ENCODE results near the gene EXOC4.
"Not testable (repeated sequence)": the region's sequence is repeated elsewhere in the genome, so short reads cannot be mapped to it uniquely, and the experiment has no call there.

EXOC4 gene

GRCh38 chr7:133275446-133276095 lies 22.7 kb downstream of the EXOC4 start:
- DNase-seq (ENCODE audit: low spot score), result peak; percentile 33

- not testable (repeated sequence) for DNase-seq (ENCODE audit: low spot score)
Observed at GRCh38 chr7:133278975-133279374, 26.1 kb downstream of the EXOC4 start.

GRCh38 chr7:133282094-133282493 lies 29.2 kb downstream of the EXOC4 start:
- no peak for DNase-seq (ENCODE audit: low spot score)

- DNase-seq (ENCODE audit: low spot score), result no peak
Observed at GRCh38 chr7:133284092-133284491, 31.2 kb downstream of the EXOC4 start.

DNA sequence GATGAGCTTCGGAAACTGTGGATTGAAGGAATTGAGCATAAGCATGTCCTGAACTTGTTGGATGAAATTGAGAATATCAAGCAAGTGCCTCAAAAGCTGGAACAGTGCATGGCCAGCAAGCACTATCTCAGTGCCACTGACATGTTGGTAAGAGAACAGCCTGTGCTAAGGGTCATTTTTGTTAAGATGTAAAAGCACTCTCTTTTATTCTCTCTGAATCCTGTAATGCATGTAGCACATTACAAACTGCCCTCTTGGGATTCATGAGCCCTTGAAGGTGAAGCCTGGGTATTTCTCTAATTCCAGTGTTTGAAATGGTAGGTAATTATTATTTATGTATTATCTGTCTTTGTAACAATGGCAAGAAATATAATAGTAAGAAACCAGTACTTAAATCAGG lies 36.1 kb downstream of the EXOC4 start:
- no peak for DNase-seq (ENCODE audit: low spot score)

- DNase-seq (ENCODE audit: low spot score), result no peak
Observed at GRCh38 chr7:133290041-133290440, 37.2 kb downstream of the EXOC4 start.

- no peak for DNase-seq (ENCODE audit: low spot score)
Observed at GRCh38 chr7:133290676-133291333, 37.9 kb downstream of the EXOC4 start.

DNA sequence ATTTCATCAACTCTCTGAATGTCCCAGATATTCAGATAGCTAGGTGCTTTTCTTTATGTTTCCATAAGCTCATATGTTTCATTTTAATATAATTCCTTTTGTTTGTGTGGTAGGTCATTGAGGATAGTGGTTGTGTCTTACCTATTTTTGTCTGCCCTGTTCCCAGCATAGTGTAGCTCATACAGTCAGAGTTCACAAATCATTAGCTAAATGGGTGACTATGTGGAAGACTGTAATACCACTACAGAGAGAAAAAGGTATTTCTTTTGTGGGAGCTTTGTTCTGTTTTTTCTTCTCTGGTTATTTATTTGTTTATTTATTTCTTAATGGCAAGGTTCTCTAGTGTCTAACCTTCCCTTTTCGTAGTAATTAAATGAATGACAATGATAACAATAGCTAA lies 39.8 kb downstream of the EXOC4 start:
- no peak for DNase-seq (ENCODE audit: low spot score)

DNA sequence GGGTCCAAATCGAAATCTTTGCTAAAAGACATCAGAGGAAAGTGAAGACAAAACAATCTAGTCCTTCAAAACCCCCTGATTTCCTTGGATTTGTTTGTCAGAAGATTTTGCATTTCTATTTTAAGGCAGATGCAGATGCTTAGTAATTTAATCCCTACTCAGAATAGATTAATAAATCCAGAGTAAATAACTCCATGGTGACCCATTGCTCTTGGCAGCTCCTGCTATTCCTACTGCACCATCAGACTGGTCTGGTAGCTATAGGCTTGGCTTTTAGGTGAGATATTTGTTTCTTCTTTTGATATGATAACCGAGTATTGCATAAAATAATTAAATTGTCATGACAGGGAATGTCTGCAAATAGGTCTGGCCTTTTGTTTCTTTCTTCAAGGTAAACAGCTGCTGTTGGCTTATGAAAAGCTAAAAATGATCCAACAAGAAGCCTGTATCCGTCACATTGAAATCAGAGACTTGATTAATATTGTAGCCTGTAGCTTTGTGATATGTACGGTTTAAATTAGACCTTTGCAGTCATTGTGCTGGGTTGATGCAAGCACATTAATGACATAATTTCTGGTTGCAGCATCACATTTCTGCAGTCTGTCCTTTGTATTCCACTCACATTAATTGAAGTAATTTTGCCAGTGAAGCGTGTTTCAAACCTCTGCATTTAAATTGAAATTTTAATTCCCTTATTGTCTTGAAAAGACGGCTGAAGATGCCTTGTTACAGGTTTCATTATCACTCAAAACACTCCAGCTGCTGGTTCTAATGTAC lies 40.7 kb downstream of the EXOC4 start:
- DNase-seq (ENCODE audit: low spot score), result no peak

GRCh38 chr7:133294234-133294633 lies 41.4 kb downstream of the EXOC4 start:
- DNase-seq (ENCODE audit: low spot score), result no peak

- DNase-seq (ENCODE audit: low spot score), result no peak
Observed at GRCh38 chr7:133295484-133295883, 42.6 kb downstream of the EXOC4 start.

GRCh38 chr7:133297093-133297492 lies 44.2 kb downstream of the EXOC4 start:
- DNase-seq (ENCODE audit: low spot score), result no peak

DNA sequence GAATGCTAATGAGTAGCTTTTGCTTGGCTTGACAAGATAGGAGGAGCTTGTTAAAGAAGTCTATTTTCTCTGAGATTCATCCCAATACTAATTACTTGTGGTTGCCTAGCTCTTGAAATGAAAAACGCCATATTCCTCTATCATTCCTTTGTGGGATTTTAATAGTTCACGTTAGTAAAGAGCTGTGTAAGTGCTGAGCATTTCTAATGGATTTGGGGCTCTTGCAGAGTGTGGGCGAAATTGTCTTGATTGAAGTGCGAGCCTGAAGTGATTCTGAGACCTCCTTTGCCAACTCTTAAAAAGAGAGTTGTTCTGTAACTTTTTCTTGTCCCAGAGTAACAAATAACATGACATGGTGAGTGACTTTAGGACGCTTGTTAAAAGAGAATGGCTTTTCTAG lies 45.2 kb downstream of the EXOC4 start:
- no peak for DNase-seq (ENCODE audit: low spot score)

DNA sequence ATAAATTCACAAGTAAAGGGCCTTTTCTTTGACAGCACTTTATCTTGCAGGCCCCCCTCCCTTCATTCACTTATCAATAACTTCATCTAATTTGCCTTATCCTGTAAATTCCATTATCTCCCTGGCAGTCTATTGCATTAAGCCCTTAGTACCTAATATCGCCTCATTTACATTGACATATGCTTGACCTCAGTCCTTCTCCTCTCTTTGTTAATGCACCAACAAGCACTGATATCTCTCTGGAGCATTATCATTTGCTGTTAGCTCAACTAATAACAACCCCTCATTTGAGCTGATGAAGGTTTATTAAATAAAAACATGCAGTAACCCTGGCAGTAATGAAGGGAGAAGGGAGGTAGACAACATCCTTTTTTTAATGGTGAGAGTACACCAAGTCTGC lies 46.8 kb downstream of the EXOC4 start:
- no peak for DNase-seq (ENCODE audit: low spot score)

DNA sequence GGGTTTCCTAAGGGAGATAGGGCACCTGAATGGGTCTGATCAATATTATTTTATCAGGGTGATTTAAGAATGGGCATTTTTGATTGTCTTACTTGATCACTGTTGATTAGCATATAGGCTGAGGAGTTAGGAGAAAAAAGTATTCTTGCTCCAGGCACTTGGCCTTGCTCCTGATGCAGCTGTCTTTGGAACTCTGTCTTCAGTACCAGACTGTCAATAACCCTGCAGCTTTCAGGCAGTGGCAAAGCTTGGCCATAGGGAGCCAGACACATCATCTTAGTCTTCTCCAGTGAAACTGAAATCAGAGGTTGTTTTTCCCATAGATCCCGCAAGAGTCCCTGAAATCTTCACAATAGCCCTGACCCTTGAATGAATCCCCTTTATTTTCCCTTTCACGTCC lies 47.2 kb downstream of the EXOC4 start:
- DNase-seq (ENCODE audit: low spot score), result no peak

DNA sequence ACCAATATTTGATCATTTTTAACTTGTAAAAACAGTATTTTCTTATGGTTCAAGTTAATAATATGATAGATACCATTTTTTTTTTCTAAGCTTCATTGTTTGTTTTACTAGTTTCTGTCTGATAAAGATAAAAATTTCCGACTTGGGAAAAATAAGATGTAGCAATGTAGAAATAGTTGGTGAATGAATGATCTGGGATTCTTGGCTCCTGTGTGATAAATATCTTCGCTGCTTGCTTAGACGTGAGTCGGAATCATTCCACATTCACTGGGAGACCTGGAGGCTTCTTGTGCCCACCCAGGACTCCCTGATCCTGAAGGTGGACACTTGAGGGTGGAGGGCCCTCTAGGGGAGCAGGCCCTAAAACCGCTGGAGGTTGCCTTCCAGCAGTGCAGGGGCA lies 47.9 kb downstream of the EXOC4 start:
- no peak for DNase-seq (ENCODE audit: low spot score)

DNA sequence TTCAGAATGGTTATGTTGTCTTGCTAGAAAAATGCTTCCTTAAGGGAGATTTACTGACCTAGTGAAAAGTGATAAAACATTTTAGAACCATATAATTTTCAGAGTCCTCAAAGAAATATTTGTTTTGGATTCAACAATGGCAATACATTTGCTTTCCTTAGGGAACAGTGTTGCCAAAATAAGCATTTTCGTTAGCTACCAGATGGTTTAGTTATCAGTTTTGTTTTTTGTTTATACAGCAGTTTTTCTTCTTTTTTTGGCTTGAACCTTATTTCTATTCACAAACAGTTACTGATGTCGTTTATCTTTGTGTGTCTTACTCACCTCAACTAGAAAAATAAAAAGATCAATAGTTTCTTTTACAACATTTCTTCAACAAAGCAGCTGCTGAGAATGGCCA lies 48.6 kb downstream of the EXOC4 start:
- DNase-seq (ENCODE audit: low spot score), result no peak

DNA sequence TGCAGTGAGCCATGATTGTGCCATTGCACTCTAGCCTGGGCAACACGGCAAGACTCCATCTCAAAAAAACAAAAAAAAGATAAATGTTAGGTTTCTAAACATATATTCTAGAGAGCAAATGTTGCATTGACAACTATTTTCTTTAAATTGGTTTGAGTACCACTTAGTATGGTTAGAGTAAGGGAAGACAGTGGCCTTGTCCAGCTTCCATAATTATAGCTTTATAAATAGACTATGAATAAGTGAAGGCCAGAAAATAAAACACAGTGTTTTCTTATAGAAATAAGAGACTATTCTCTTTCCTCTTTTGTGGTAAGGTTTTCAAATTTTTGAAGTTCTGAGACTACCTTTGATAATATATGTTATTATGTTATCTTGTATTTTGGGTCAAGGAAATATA lies 50.5 kb downstream of the EXOC4 start:
- DNase-seq (ENCODE audit: low spot score), result no peak

- no peak for DNase-seq (ENCODE audit: low spot score)
Observed at GRCh38 chr7:133303931-133304330, 51.1 kb downstream of the EXOC4 start.

- no peak for DNase-seq (ENCODE audit: low spot score)
Observed at GRCh38 chr7:133309333-133309732, 56.5 kb downstream of the EXOC4 start.

GRCh38 chr7:133310232-133310862 lies 57.5 kb downstream of the EXOC4 start:
- no peak for DNase-seq (ENCODE audit: low spot score)

GRCh38 chr7:133313575-133313974 lies 60.7 kb downstream of the EXOC4 start:
- no peak for DNase-seq (ENCODE audit: low spot score)

- no peak for DNase-seq (ENCODE audit: low spot score)
Observed at GRCh38 chr7:133314084-133314483, 61.2 kb downstream of the EXOC4 start.

Data from COLO829 (cell line).